SH-SY5Y (cell line): Measurements from ENCODE around the gene GGT7.

Experiments
- GATA2 ChIP-seq: IDR thresholded peaks from 2 replicates; pipeline ENCODE4 v1.6.1; 2011; ENCODE audit warnings: mild to moderate bottlenecking, low read depth, low read length
- GATA3 ChIP-seq: IDR thresholded peaks from 2 replicates; pipeline ENCODE4 v1.6.1; 2011; ENCODE audit warnings: low read depth, mild to moderate bottlenecking, low read length, moderate library complexity

GRCh38 chr20:34849778-34850177, 22.9 kb downstream of the GGT7 start:
- no peak for TF ChIP-seq GATA2
- no peak for TF ChIP-seq GATA3
